IPS-20b (cell line): Measurements from ENCODE around the gene LARP1B.
"Not testable (repeated sequence)": the region's sequence is repeated elsewhere in the genome, so short reads cannot be mapped to it uniquely, and the experiment has no call there.

Experiments
- H3K27ac ChIP-seq: one replicate; pipeline ENCODE4 v1.5.1; 2013; ENCODE audit warnings: low read length
- H3K27me3 ChIP-seq: 2 replicates; pipeline ENCODE4 v1.6.1; 2013; ENCODE audit warnings: mild to moderate bottlenecking, low read length, inconsistent platforms; ENCODE audit not compliant: insufficient read depth
- H3K36me3 ChIP-seq: 2 replicates; pipeline ENCODE4 v1.6.1; 2013; ENCODE audit warnings: low read depth, mild to moderate bottlenecking, inconsistent platforms, low read length, moderate library complexity; ENCODE audit not compliant: insufficient read depth
- H3K4me1 ChIP-seq: 2 replicates; pipeline ENCODE4 v1.6.1; 2013; ENCODE audit warnings: mild to moderate bottlenecking, control low read depth, inconsistent platforms, low read length, moderate library complexity; ENCODE audit not compliant: insufficient read depth
- H3K4me3 ChIP-seq: 2 replicates; pipeline ENCODE4 v1.5.1; 2013; ENCODE audit warnings: mild to moderate bottlenecking, low read length, inconsistent platforms
- H3K9ac ChIP-seq: 2 replicates; pipeline ENCODE4 v1.6.1; 2013; ENCODE audit warnings: low read depth, mild to moderate bottlenecking, inconsistent platforms, low read length, moderate library complexity
- H3K9me3 ChIP-seq: 2 replicates; pipeline ENCODE4 v1.6.1; 2013; ENCODE audit warnings: mild to moderate bottlenecking, low read depth, low read length, inconsistent platforms; ENCODE audit not compliant: insufficient read depth

LARP1B gene

DNA sequence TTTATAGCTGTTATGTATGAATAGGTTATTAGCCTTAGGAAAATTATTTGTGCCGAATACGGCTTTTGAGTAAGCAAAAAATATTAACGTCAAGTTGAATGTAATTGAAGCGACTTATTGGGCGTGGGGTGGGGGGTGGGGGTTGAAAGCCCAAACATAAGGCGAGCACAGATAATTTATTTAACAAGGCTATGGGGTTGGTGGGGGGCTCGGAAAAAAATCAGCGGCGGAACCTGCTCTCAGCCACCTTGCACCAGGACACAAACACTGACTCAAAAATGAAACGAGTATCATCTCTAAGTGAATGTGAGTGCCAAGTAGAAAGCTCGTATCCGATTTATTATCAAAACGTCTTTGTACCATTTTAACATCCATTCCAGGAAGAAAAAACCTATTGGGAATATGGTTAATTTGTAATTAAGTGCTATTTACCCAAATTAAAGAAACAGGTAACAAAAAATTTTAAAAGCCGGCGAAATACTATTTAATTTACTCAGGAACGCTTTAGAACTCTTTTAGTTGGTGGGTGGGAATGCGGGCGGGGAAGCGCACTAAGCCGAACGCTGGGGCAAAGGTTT, 902 bp upstream of the LARP1B start:
- Histone ChIP-seq H3K9ac (peak overlapping the region; percentile 95), H3K36me3 (no peaks in the 10 kb centered on the region), H3K9me3 (no peaks in the 10 kb centered on the region), H3K27ac (peak overlapping the region; percentile 99), H3K4me3 (peak overlapping the region; percentile 73), H3K4me1 (peaks cover 6% of the 10 kb centered on the region; the same call in 1 of the 2 replicates), H3K27me3 (no peaks in the 10 kb centered on the region)

DNA sequence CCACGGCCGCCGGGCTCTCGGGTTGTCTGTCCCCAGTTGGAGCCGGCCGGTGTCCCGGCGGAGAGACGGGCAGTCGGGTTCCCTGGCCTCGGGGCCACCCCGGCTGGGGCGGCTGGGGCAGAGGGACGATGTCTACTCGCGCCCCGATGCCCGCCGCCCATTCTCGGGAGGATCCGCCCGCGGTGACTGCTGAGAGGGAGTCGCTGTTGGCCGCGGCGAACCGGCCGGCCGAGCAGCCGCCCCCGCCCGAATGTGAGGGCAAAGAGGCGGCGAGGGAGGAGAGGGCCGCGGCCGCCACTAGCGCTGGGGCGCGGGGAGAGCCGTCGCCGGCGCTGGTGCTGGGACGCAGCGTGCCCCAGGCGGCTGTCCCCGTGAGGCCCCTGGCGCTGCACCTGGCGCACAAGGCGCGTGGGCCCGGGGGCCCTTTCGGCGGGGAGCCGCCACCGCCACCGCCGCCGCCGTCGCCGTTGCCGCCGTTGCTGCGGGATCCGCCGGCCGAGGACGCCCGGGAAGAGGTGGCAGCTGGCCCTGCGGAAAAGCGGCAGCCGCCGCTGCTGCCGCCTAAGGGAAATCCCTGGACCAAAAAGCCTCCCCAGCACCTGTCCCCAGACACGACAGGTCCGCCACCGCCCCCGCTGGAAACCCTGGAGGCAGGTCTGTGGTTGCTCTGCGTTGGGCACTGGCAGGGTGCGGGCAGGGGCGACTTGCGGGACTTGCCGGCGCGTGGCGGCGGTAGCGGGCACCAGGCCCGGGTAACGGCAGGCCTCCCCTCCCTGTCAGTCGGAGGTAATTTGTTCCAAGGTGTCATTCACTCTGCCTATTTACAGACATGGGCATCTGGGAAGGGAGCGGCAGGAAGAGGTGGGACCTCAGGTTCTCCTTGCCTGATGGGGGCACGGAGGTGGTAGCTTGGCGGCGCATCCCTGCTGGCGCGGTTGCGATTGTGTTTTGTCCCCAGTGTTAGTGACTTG, 739 bp downstream of the LARP1B start:
- H3K9ac ChIP-seq: peak overlapping the region; percentile 95; the same call in 1 of the 2 replicates
- H3K36me3 ChIP-seq: no peaks in the 10 kb centered on the region

DNA sequence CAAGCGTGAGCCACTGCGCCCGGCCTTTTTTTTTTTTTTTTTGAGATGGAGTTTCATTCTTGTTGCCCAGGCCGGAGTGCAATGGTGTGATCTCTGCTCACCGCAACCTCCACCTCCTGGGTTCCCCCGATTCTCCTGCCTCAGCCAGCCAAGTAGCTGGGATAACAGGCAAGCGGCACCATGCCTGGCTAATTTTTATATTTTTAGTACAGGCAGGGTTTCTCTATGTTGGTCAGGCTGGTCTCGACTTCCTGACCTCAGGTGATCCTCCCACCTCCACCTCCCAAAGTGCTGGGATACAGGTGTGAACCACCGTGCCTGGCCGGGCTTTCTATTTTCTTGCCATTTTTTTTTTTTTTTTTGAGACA, 5.3 kb downstream of the LARP1B start:
- not testable (repeated sequence) for H3K27ac ChIP-seq, H3K9me3 ChIP-seq, H3K27me3 ChIP-seq, H3K4me3 ChIP-seq, H3K9ac ChIP-seq, H3K4me1 ChIP-seq, H3K36me3 ChIP-seq

More for the DNA sequence above, 739 bp downstream of the LARP1B start:
- H3K9me3 ChIP-seq: no peaks in the 10 kb centered on the region
- H3K27me3 ChIP-seq: no peaks in the 10 kb centered on the region
- H3K4me3 ChIP-seq: peak overlapping the region; percentile 73
- H3K4me1 ChIP-seq: peaks cover 6% of the 10 kb centered on the region; the same call in 1 of the 2 replicates
- no peak overlapping the region for H3K27ac ChIP-seq

DNA sequence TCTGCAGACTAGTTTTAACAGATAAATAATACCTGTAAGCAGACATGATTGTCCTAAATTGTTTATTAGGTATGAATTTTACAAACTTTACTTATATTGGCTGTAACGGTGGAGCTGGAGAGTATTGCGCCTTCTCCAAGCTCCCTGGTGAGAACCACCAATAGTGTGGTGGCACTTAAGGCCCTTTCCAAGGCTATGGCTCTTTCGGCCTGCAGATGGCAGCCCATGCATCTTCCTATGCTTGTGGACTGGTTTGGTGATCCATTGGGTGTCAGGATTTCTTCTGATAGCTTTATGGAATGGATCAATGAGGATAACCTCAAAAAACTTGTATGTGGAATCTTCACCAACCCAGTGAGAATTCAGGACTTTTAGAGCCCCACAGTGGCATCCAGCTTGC, 7.8 kb downstream of the LARP1B start:
- no peaks in the 10 kb centered on the region for H3K27me3 ChIP-seq
- no peaks in the 10 kb centered on the region for H3K9me3 ChIP-seq
- no peak overlapping the region for H3K27ac ChIP-seq
- no peak overlapping the region for H3K9ac ChIP-seq
- no peaks in the 10 kb centered on the region for H3K36me3 ChIP-seq
- no peak overlapping the region for H3K4me3 ChIP-seq
- H3K4me1 ChIP-seq: no peaks in the 10 kb centered on the region

DNA sequence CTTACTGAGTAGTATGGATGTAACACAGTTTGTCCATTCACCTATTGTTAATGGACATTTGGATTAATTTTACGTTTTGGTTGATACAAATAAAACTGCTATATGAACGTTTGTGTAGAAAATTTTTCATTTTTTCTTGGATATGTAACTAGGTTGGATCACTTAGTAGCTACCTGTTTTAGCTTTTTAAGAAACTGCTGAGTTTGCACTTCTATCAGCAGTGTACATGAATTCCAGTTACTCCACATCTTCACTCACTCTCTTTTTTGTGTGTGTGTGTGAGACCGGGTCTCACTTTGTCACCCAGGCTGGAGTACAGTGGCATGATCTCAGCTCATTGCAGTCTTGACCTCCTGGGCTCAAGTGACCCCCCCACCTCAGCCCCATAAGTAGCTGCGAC, 15.4 kb downstream of the LARP1B start:
- no peaks in the 10 kb centered on the region for H3K27me3 ChIP-seq
- peaks cover 55% of the 10 kb centered on the region for H3K36me3 ChIP-seq
- no peak overlapping the region for H3K27ac ChIP-seq

DNA sequence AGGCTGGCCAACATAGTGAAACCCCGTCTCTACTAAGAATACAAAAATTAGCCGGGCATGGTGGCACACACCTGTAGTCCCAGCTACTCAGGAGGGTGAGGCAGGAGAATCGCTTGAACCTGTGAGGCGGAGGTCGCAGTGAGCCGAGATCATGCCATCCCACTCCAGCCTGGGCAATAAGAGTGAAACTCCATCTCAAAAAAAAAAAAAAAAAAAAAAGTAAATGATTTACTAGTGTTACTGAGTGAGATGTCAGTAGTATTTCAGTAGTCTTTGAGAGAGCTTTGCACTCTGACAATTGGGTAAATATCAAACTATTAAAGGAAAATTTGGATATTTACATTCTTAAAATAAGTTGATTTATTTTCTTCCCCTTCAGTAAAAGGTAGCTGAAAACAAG, 34.2 kb downstream of the LARP1B start:
- not testable (repeated sequence) for H3K9ac ChIP-seq, H3K4me1 ChIP-seq, H3K9me3 ChIP-seq, H3K27ac ChIP-seq, H3K4me3 ChIP-seq, H3K27me3 ChIP-seq
- peaks cover 60% of the 10 kb centered on the region for H3K36me3 ChIP-seq

More for the DNA sequence above, 15.4 kb downstream of the LARP1B start:
- Histone ChIP-seq H3K9me3 (no peaks in the 10 kb centered on the region), H3K4me1 (no peaks in the 10 kb centered on the region), H3K4me3 (no peak overlapping the region), H3K9ac (no peak overlapping the region)

DNA sequence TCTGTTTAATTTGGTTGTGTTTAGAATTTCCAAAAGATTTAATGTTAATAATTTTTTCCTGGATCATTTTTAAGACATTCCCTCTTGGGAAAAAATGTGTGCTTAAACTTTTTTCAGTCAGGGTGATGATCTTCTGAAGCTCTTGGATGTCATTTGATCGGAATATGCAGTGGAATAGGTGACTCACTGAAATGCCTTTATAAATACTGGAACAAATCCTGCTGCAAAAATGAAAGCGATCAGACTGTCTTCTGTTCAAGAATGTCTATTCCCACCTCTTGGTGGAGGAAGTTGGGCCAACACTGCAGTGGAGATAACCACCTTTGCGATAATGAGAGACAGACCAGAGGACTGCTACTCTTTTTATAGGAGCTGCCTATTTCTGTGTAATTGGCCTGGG, 46.7 kb downstream of the LARP1B start:
- H3K36me3 ChIP-seq: peaks cover 39% of the 10 kb centered on the region
- H3K4me3 ChIP-seq: no peak overlapping the region
- H3K27me3 ChIP-seq: no peaks in the 10 kb centered on the region
- no peaks in the 10 kb centered on the region for H3K9me3 ChIP-seq
- no peak overlapping the region for H3K9ac ChIP-seq
- H3K4me1 ChIP-seq: no peaks in the 10 kb centered on the region
- H3K27ac ChIP-seq: no peak overlapping the region

DNA sequence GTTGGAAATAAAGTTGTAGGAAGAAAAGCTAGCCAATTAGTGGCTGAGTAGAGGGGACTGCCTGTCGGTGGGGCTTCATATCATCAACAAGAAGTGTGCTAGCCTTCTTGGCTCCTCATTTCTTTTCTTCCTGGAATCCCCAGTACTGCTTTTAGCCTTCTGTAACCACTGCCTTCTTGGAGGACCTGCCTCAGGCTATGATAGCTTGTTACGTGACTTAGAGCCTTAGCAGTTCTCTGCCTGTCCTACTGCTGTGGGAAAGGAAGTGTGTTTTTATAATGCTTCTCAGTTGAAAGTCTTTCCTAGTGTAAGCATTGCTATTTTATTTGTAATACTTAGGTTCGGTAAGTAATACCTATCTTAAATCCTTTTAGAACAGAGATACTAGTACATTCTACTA, 61.9 kb downstream of the LARP1B start:
- Histone ChIP-seq H3K4me1 (no peaks in the 10 kb centered on the region), H3K27me3 (no peaks in the 10 kb centered on the region), H3K9ac (no peak overlapping the region), H3K4me3 (no peak overlapping the region), H3K27ac (no peak overlapping the region), H3K36me3 (peaks cover 43% of the 10 kb centered on the region), H3K9me3 (no peaks in the 10 kb centered on the region)

DNA sequence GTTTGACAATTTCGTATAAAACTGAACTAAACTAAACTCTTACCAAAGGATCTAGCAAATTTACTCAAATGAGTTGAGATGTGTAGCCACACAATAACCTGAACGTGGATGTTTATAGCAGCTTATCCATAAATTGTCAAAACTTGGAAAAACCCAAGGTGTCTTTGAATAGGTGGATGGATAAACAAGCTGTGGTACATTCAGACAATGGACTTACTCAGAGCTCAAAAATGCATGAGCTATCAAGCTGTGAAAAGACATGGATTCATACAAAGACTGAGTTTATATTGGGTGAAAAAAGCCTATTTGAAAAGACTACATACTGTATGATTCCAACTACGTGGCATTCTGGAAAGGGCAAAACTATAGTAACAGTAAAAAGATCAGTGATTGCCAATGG, 69.5 kb downstream of the LARP1B start:
- H3K4me1 ChIP-seq: 0 out of 2 replicates have a peak, but pooled peaks cover 3% of the 10 kb centered on the region
- H3K27me3 ChIP-seq: no peaks in the 10 kb centered on the region
- no peaks in the 10 kb centered on the region for H3K9me3 ChIP-seq
- peaks cover 13% of the 10 kb centered on the region; the same call in 1 of the 2 replicates for H3K36me3 ChIP-seq
- H3K4me3 ChIP-seq: no peak overlapping the region
- H3K27ac ChIP-seq: no peak overlapping the region
- H3K9ac ChIP-seq: no peak overlapping the region

DNA sequence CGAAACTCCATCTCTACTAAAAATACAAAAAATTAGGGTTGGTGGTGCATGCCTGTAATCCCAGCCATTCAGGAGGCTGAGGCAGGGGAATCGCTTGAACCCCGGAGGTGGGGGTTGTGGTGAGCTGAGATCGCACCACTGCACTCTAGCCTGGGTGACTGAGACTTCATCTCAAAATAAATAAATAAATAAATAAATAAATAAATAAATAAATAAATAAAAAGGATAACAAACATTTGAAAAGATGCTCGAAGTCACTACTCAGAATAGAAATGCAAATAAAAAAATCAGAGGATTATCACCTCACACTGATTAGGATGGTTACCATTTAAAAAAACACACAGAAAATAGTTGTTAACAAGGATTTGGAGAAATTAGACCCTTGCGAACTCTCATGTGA, 73.8 kb downstream of the LARP1B start:
- no peak overlapping the region for H3K9ac ChIP-seq
- 0 out of 2 replicates have a peak, but pooled peaks cover 3% of the 10 kb centered on the region for H3K4me1 ChIP-seq
- H3K9me3 ChIP-seq: no peaks in the 10 kb centered on the region
- H3K27ac ChIP-seq: no peak overlapping the region
- no peaks in the 10 kb centered on the region for H3K27me3 ChIP-seq
- H3K4me3 ChIP-seq: no peak overlapping the region
- no peaks in the 10 kb centered on the region for H3K36me3 ChIP-seq

DNA sequence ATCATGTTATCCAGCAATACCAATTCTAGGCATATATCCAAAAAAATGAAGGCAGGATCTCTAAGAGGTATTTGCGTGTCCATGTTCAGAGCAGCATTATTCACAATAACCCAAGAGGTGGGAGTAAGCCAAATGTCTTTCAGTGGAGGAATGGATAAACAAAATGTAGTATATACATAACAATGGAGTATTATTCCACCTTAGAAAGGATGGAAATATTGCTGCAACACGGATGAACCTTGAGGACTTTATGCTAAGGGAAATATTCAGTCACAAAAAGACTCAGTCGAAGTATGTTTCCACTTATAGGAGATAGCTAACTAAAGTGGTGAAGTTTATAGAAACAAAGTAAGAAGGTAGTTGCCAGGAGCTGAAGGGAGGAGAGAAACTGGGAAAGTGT, 74.3 kb downstream of the LARP1B start:
- no peaks in the 10 kb centered on the region for H3K9me3 ChIP-seq
- no peak overlapping the region for H3K27ac ChIP-seq

DNA sequence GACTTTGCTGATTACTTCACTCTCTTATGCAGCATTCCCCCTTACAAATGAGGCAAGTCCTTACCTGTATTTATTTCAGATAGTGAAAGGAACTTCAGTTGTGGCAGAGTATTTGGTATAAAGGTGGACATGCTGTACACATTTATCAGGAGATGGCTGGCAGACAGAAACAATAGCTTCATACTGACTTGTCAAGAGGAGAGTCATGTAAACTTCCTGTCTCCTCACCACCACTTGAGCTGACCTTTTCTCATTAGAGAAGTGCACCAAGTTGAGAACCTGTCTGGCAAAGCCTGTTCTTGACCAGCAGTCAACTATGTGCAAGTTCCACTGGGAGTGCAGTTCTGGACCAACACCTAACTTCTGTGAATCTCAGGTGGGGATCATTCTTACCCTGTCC, 80.8 kb downstream of the LARP1B start:
- H3K27me3 ChIP-seq: no peaks in the 10 kb centered on the region
- peaks cover 6% of the 10 kb centered on the region; the same call in 1 of the 2 replicates for H3K4me1 ChIP-seq
- no peak overlapping the region for H3K9ac ChIP-seq
- H3K36me3 ChIP-seq: no peaks in the 10 kb centered on the region
- peaks cover 9% of the 10 kb centered on the region; the same call in 1 of the 2 replicates for H3K9me3 ChIP-seq
- H3K27ac ChIP-seq: no peak overlapping the region
- no peak overlapping the region for H3K4me3 ChIP-seq

More for the DNA sequence above, 74.3 kb downstream of the LARP1B start:
- no peak overlapping the region for H3K9ac ChIP-seq
- no peaks in the 10 kb centered on the region for H3K27me3 ChIP-seq
- H3K4me1 ChIP-seq: 0 out of 2 replicates have a peak, but pooled peaks cover 2% of the 10 kb centered on the region
- no peak overlapping the region for H3K4me3 ChIP-seq
- H3K36me3 ChIP-seq: no peaks in the 10 kb centered on the region
